ENCODE measurements around the gene C1orf159.

- TF ChIP-seq CTCF (IDR thresholded peaks at IDR 0.05) (no peak), POLR2A (IDR thresholded peaks at IDR 0.05) (no peak)
These were observed 26.0 kb upstream of the C1orf159 start for GRCh38 chr1:1141911-1142250.
